ENCODE measurements around the gene FAM13C.

DNA sequence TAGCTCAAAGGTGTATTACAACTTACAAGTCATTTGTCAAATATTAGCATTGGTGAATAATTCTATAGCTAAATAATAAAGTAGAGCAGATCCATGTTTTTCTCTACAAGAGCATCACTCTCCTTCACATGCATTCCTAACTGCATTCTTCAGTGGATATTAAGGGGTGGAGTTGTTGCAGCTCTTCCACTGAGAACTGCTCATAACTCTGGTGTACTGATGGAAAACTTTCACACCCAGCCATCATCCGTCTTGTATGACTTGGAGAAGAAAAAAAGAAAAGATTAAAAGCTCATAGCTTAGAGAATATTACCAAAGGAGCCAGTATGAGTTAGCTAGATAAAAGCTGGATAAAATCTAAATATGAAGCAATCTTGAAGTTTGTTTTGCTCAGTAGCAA, 10.2 kb upstream of the FAM13C start:
- no peak for TF ChIP-seq POLR2A (IDR thresholded peaks at IDR 0.05; ENCODE audit: low read depth, low read length)
- no peak for TF ChIP-seq POLR2AphosphoS5 (IDR thresholded peaks at IDR 0.05; ENCODE audit: low read depth, low read length)
